HG03066 (cell line): ENCODE data around the gene RNF113B.

Experiments used
- ATAC-seq: cut with Tn5 transposase; IDR thresholded peaks from one replicate; pipeline ENCODE4 v1.9.1; 2021; ENCODE audit warnings: low read depth; ENCODE audit not compliant: unreplicated experiment

Gene RNF113B

GRCh38 chr13:98206946-98207345, 29.9 kb upstream of the RNF113B start:
- ATAC-seq, result no peak

GRCh38 chr13:98204546-98204945, 27.5 kb upstream of the RNF113B start:
- ATAC-seq, result no peak

- no peak for ATAC-seq
Observed at GRCh38 chr13:98203646-98204326, 26.7 kb upstream of the RNF113B start.

GRCh38 chr13:98201984-98202383, 24.9 kb upstream of the RNF113B start:
- no peak for ATAC-seq

GRCh38 chr13:98201189-98201588, 24.1 kb upstream of the RNF113B start:
- no peak for ATAC-seq

- ATAC-seq, result no peak
Observed at GRCh38 chr13:98200211-98200878, 23.3 kb upstream of the RNF113B start.

- ATAC-seq, result no peak
Observed at GRCh38 chr13:98199480-98199879, 22.4 kb upstream of the RNF113B start.

- ATAC-seq, result no peak
Observed at GRCh38 chr13:98198683-98199082, 21.6 kb upstream of the RNF113B start.

GRCh38 chr13:98195054-98195791, 18.2 kb upstream of the RNF113B start:
- ATAC-seq, result no peak

- no peak for ATAC-seq
Observed at GRCh38 chr13:98192008-98192407, 14.9 kb upstream of the RNF113B start.

- no peak for ATAC-seq
Observed at GRCh38 chr13:98190889-98191444, 13.9 kb upstream of the RNF113B start.

GRCh38 chr13:98189841-98190505, 12.9 kb upstream of the RNF113B start:
- no peak for ATAC-seq

GRCh38 chr13:98188544-98189166, 11.6 kb upstream of the RNF113B start:
- no peak for ATAC-seq

GRCh38 chr13:98187965-98188261, 10.8 kb upstream of the RNF113B start:
- no peak for ATAC-seq

- ATAC-seq, result no peak
Observed at GRCh38 chr13:98187155-98187964, 10.3 kb upstream of the RNF113B start.

GRCh38 chr13:98184792-98185191, 7.7 kb upstream of the RNF113B start:
- no peak for ATAC-seq

GRCh38 chr13:98182589-98182988, 5.5 kb upstream of the RNF113B start:
- no peak for ATAC-seq

GRCh38 chr13:98182153-98182552, 5.1 kb upstream of the RNF113B start:
- ATAC-seq, result no peak

- ATAC-seq, result no peak
Observed at GRCh38 chr13:98181111-98181815, 4.2 kb upstream of the RNF113B start.
